22Rv1 (cell line): Measurements from ENCODE around the gene SUSD6.

Experiments
- CTCF ChIP-seq: fragments of 450-650 bp; IDR thresholded peaks from 2 replicates; pipeline ENCODE4 v1.5.1; 2017; ENCODE audit warnings: mild to moderate bottlenecking
- ZFX ChIP-seq: fragments of 450-650 bp; IDR thresholded peaks from 2 replicates; pipeline ENCODE4 v1.6.1; 2017; ENCODE audit warnings: antibody characterized with exemption, borderline replicate concordance

- TF ChIP-seq ZFX (no peak), CTCF (no peak)
Observed at GRCh38 chr14:69637503-69638031, 26.2 kb downstream of the SUSD6 start.
